Colonic mucosa (tissue), 4 donors: ENCODE data around the gene FUT8. TPM values are rescaled to one million over a fixed set of nuclear protein-coding genes. Genes with fewer than 3 reads are reported as not detected.

Source experiments
- DNase-seq: peaks from one replicate; pipeline ENCODE4 v3.0.0-alpha.2; 2020
- H3K27ac ChIP-seq: fragments of 200-600 bp; one replicate; pipeline ENCODE4 v1.8.0; 2021
- H3K27me3 ChIP-seq: fragments of 200-600 bp; one replicate; pipeline ENCODE4 v1.8.0; 2021
- H3K36me3 ChIP-seq: fragments of 200-600 bp; one replicate; pipeline ENCODE4 v1.8.0; 2021
- H3K4me1 ChIP-seq: fragments of 200-600 bp; one replicate; pipeline ENCODE4 v1.8.0; 2021; ENCODE audit warnings: mild to moderate bottlenecking
- H3K4me3 ChIP-seq: fragments of 200-600 bp; one replicate; pipeline ENCODE4 v1.8.0; 2021
- H3K9ac ChIP-seq, 2 donors: one replicate each; pipeline ENCODE4 v1.7.0; 2013; ENCODE audit warnings: control low read depth in 2 of 2, low read depth in 2 of 2, low read length in 2 of 2
- H3K9me3 ChIP-seq: fragments of 200-600 bp; one replicate; pipeline ENCODE4 v1.8.0; 2021
- CTCF ChIP-seq: fragments of 200-600 bp; IDR thresholded peaks from one replicate; pipeline ENCODE4 v1.8.0; 2022; ENCODE audit warnings: antibody characterized with exemption, mild to moderate bottlenecking
- intact Hi-C: fragments of 100-400 bp; cut with DNase I; formaldehyde crosslinking; loops from one replicate; pipeline ENCODE4 v1.14.1; 2022
- total RNA-seq, 2 donors: library from RNA; stranded (reverse); fragmentation: NEBNext Ultra II Directional in 1 of 2; extraction: Animal tissue kit (Norgen Biotek cat#: 25700) in 1 of 2; gene quantifications; one replicate each; pipeline ENCODE4 v1.2.1, GENCODE V29; 2021
- donor health status: healthy.
- donor health status: DM: no; HTN: no; CAD: no.
- donor health status: DM: no; HTN: no; CAD: no.

The FUT8 gene
- total RNA-seq, 2 donors from 2014 or later, result 28.8 to 37.2 TPM

- Histone ChIP-seq H3K9me3 (no peaks in the 10 kb centered on the region), H3K27me3 (no peaks in the 10 kb centered on the region), H3K27ac (no peak overlapping the region)
These were observed 37.1 kb downstream of the FUT8 start for GRCh38 chr14:65449647-65450046.

GRCh38 chr14:65453807-65454480 lies 41.4 kb downstream of the FUT8 start:
- DNase-seq, result no peak
- Histone ChIP-seq H3K27ac (no peak overlapping the region), H3K36me3 (no peaks in the 10 kb centered on the region), H3K4me1 (no peaks in the 10 kb centered on the region), H3K4me3 (no peak overlapping the region), H3K9me3 (no peaks in the 10 kb centered on the region), H3K9ac (no peak overlapping the region), H3K27me3 (no peaks in the 10 kb centered on the region)
- no peak for TF ChIP-seq CTCF
- intact Hi-C loops, result no loop called here

More at GRCh38 chr14:65449647-65450046, 37.1 kb downstream of the FUT8 start:
- H3K4me1 ChIP-seq, result no peaks in the 10 kb centered on the region
- H3K36me3 ChIP-seq, result no peaks in the 10 kb centered on the region
- no peak for TF ChIP-seq CTCF
- H3K9ac ChIP-seq, result no peak overlapping the region
- no peak for DNase-seq
- H3K4me3 ChIP-seq, result no peak overlapping the region
- intact Hi-C loops, result no loop called here

DNA sequence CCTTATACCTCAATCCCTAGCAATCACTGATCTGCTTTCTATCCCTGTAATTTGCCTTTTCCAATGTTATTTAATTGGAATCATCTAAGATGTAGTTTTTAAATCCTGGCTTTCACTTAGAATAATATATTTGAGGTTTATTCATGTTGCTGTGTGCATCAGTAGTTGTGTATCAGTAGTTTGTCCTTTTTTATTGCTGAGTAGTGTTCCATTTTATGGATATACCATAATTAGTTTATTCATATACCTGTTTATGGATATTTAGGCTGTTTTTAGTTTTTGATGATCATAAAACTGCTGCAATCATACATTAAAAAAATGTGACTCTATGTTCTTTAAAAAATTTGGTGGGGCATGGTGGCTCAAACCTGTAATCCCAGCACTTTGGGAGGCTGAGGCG lies 43.7 kb downstream of the FUT8 start:
- DNase-seq, result no peak
- no peaks in the 10 kb centered on the region for H3K36me3 ChIP-seq
- no peak overlapping the region for H3K4me3 ChIP-seq
- H3K27ac ChIP-seq, result no peak overlapping the region
- no peak overlapping the region for H3K9ac ChIP-seq
- no peak for TF ChIP-seq CTCF
- intact Hi-C loops, result no loop called here
- no peaks in the 10 kb centered on the region for H3K4me1 ChIP-seq
- H3K9me3 ChIP-seq, result no peaks in the 10 kb centered on the region
- H3K27me3 ChIP-seq, result no peaks in the 10 kb centered on the region

DNA sequence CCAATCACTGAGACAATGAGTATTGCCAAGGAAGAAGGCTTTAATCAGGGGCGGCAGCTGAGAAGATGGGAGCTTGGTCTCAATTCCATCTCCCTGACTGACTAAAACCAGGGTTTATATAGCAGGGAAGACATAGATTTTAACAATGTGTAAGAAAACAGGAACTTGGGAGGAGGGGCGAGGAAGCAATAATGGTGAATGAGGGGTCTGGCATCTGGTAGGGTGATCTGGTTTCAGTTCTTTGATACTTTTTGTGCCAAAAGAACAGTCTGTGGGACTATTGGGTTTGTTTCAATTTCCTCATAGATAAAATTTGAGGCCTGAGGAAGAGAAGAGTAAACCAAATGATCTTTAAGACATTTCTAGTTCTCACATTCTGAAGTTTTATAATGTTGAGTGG lies 49.2 kb downstream of the FUT8 start:
- Histone ChIP-seq H3K27me3 (no peaks in the 10 kb centered on the region), H3K27ac (no peak overlapping the region), H3K9me3 (no peaks in the 10 kb centered on the region), H3K4me3 (no peak overlapping the region), H3K4me1 (no peaks in the 10 kb centered on the region), H3K9ac (no peak overlapping the region), H3K36me3 (no peaks in the 10 kb centered on the region)
- intact Hi-C loops, result no loop called here
- DNase-seq, result no peak
- TF ChIP-seq CTCF, result no peak

GRCh38 chr14:65462411-65462810 lies 49.9 kb downstream of the FUT8 start:
- H3K4me1 ChIP-seq, result no peaks in the 10 kb centered on the region
- no peaks in the 10 kb centered on the region for H3K9me3 ChIP-seq
- H3K27ac ChIP-seq, result no peak overlapping the region
- no peak for TF ChIP-seq CTCF
- H3K4me3 ChIP-seq, result no peak overlapping the region
- no peaks in the 10 kb centered on the region for H3K27me3 ChIP-seq
- DNase-seq, result no peak
- intact Hi-C loops, result no loop called here
- H3K36me3 ChIP-seq, result no peaks in the 10 kb centered on the region
- no peak overlapping the region for H3K9ac ChIP-seq
